MG63 (cell line): Measurements from ENCODE around the gene SLITRK3. TPM values are rescaled to one million over a fixed set of nuclear protein-coding genes. Genes with fewer than 3 reads are reported as not detected.
"Not testable (repeated sequence)": the region's sequence is repeated elsewhere in the genome, so short reads cannot be mapped to it uniquely, and the experiment has no call there.

Experiments used
- DNase-seq: peaks from one replicate; pipeline ENCODE4 v3.0.0-alpha.2; 2020
- H3K27me3 ChIP-seq: fragments of 250-450 bp; sonication (Bioruptor Pico); 2 replicates; pipeline ENCODE4 v1.5.1; 2020; ENCODE audit warnings: mild to moderate bottlenecking, moderate library complexity
- H3K36me3 ChIP-seq: fragments of 250-450 bp; sonication (Bioruptor Pico); 2 replicates; pipeline ENCODE4 v1.5.1; 2020; ENCODE audit warnings: mild to moderate bottlenecking, moderate library complexity
- H3K4me3 ChIP-seq: fragments of 250-450 bp; sonication (Bioruptor Pico); 2 replicates; pipeline ENCODE4 v1.5.1; 2020; ENCODE audit warnings: mild to moderate bottlenecking, moderate library complexity
- H3K9me3 ChIP-seq: fragments of 250-450 bp; sonication (Bioruptor Pico); 2 replicates; pipeline ENCODE4 v1.5.1; 2020; ENCODE audit warnings: mild to moderate bottlenecking, moderate library complexity
- total RNA-seq: library from RNA; depleted of rRNA; stranded (reverse); fragments of >200 nt; shearing (Covaris generic); gene quantifications from 2 replicates; pipeline ENCODE4 v1.2.3, GENCODE V29; 2014; ENCODE audit warnings: low replicate concordance; rRNA removed

Gene SLITRK3
- total RNA-seq, 1 experiment from 2014 or later = not detected

- DNase-seq = no peak
- H3K9me3 ChIP-seq = no peaks in the 10 kb centered on the region
- no peak overlapping the region for H3K4me3 ChIP-seq
- H3K27me3 ChIP-seq = no peaks in the 10 kb centered on the region
- H3K36me3 ChIP-seq = no peaks in the 10 kb centered on the region
Measured at GRCh38 chr3:165148876-165149441, 47.2 kb downstream of the SLITRK3 start.

DNA sequence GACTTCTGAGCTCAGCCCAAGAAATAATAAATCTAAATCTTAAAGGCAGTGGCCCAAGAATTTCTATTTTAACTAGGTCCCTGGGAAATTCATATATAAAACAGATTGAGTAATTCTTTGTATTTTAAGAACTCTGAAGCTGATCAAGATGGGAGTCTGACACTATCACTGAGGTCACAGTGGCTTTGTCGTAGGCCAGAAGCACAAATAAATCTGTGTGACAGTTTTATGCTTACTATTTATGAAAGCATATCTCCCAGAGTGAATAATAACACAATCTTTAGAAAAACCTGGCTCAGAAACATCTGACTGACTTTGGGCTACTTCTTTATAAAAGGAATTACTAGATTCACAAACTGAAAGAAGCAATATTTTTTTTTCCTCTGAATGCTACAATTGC lies 51.9 kb downstream of the SLITRK3 start:
- DNase-seq = no peak

GRCh38 chr3:165139918-165140317 lies 56.3 kb downstream of the SLITRK3 start:
- H3K27me3 ChIP-seq, H3K36me3 ChIP-seq, H3K9me3 ChIP-seq, H3K4me3 ChIP-seq, DNase-seq: not testable (repeated sequence)

More for the DNA sequence above, 51.9 kb downstream of the SLITRK3 start:
- Histone ChIP-seq H3K27me3 (no peaks in the 10 kb centered on the region), H3K9me3 (no peaks in the 10 kb centered on the region), H3K36me3 (no peaks in the 10 kb centered on the region), H3K4me3 (no peak overlapping the region)

Other genes starting within 250 kb of the SLITRK3 start
- not detected in 2 replicates for gene SI, start 117.9 kb downstream of the SLITRK3 start, total RNA-seq